GM12801 (cell line): Measurements from ENCODE around the gene PPP1R3G.

ENCODE experiments used
- TF ChIP-seq, protein P1 (sequence below): IDR thresholded peaks from one replicate; pipeline ENCODE4 v1.5.1; 2011; ENCODE audit warnings: control low read depth; ENCODE audit not compliant: insufficient read length; ENCODE audit errors: extremely low read depth

The PPP1R3G gene

DNA sequence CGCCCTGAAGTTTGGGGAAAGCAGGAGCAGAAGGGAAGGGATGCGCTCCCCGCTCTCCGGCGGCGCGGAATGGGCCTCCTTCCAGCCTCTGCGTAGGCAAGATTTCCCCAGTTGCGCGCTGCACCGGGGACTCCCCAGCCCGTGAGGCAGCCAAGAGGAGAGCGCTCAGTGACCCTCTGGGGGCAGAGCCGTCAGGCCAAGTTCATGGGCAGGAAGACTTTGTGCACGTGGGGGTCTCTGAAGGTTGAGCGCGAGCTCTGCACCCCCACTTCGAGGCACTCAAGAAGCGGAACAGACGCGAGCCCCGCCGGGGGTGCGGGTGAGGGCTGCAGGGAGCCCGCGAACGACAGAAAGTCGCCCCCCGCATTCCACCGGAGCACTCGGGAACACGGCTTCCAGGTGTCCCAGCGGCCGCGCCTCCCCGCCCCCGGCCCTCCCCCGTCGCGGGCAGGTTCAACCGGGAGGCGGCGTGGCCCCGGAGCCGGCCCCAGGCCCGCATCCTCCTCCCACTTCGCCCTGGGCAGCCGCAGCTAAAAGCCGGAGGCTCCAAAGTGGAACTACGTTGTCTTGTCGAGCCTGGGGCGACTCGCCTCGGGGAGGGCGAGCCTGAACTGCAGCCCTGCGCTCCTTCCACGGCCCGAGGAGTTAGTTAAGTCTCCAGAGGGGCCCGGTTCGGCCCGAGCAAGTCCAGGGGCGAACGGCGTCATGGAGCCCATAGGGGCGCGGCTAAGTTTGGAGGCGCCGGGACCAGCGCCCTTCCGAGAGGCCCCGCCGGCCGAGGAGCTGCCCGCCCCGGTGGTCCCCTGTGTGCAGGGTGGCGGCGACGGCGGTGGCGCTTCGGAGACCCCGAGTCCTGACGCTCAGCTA is at the start of gene PPP1R3G:
TSS of gene PPP1R3G (plus strand) at position 561 of the 867 bp plus-strand sequence. CDS start at position 706, 145 bp downstream.
- TF ChIP-seq, protein P1, sequence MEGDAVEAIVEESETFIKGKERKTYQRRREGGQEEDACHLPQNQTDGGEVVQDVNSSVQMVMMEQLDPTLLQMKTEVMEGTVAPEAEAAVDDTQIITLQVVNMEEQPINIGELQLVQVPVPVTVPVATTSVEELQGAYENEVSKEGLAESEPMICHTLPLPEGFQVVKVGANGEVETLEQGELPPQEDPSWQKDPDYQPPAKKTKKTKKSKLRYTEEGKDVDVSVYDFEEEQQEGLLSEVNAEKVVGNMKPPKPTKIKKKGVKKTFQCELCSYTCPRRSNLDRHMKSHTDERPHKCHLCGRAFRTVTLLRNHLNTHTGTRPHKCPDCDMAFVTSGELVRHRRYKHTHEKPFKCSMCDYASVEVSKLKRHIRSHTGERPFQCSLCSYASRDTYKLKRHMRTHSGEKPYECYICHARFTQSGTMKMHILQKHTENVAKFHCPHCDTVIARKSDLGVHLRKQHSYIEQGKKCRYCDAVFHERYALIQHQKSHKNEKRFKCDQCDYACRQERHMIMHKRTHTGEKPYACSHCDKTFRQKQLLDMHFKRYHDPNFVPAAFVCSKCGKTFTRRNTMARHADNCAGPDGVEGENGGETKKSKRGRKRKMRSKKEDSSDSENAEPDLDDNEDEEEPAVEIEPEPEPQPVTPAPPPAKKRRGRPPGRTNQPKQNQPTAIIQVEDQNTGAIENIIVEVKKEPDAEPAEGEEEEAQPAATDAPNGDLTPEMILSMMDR, result no peak

DNA sequence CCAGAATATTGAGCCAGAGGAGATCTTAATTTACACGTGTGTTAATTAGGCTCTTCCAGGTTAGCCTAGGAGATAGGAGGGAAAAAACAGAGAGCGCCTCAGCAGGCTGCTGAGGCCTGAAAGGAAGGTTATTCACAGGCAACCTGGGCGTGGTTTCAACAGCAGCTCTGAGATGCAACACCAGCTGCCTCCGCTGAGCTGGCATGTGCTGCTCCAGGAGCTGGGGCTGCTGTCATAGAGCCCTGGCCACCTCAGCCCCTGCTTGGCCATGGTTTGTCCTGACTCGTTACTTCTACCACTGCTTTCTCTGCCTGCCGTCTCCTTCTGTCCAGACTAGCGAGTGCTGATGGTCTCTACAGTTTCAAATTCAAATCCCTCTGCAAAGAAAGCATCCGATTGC is 48.9 kb upstream of the PPP1R3G start:
- TF ChIP-seq, protein P1, result no peak

DNA sequence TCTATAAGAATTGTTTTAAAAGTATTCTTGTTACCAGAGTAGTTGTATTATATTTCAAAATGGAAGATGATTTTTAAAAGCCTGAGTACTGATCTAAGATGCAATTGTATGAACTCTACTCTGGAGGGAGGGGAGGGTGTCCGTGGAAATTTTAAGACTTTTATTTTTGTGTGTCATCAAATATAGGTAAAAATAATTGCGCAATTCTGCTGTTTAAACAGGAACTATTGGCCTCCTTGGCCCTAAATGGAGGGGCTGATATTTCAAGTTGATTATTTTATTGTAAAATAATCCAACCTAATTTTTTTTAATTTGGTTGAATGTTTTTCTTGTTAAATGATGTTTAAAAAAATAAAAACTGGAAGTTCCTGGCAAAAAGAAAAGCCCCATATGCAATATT is 43.2 kb upstream of the PPP1R3G start:
- TF ChIP-seq, protein P1, result no peak

DNA sequence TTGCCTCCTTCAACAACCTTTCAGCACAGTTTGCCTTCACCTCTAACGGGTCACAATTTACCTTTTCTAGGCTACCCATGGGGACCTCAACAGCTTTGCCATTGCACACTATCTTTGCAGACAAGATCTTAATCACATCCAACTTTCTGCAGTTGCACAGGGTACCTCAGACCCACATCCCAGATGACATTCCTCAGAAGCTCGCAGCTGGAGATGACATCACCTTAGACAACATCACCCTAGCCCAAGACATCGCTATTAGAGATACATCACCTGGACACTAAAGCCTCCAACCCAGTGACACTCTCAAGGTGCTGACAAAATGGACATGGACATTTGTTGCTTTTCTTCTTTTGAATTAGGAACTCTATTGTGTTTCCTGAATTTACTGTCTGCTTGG is 42.7 kb upstream of the PPP1R3G start:
- TF ChIP-seq, protein P1, result no peak

DNA sequence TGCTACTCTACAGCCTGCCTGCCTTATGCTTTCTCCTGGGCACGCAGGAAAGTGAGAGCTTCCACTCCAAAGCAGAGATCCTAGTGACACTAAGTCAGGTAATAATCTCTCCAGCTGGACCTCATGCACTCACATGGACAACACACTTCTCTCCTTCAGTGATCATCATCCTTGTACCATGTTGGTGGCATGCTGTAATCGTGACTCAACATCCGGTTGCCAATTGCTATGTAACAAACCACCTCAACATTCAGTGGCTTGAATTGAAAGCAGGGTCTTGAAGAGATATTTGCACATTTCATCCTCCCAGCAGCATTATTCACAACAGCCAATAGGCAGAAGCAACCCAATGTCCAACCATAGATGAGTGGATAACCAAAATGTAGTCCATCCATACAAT is 40.3 kb upstream of the PPP1R3G start:
- TF ChIP-seq, protein P1, result no peak

DNA sequence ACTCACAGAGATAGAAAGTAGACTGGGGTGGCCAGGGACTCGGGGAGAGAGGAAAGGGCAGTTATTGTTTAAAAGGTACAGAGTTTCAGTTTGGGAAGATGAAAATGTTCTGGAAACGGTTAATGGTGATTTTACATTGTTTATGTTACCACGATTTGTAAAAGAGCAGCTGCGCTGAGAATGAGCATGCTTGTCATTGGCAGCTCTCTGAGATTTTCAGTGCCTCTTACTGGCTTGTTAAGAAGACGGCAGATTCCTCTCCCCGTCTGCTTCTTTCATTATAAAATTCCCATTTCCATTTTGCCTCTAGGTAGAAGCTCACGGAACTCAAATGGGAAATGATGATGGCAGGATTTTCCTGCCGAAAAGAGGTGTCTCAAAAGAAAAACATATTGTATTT is 39.7 kb upstream of the PPP1R3G start:
- TF ChIP-seq, protein P1, result no peak

DNA sequence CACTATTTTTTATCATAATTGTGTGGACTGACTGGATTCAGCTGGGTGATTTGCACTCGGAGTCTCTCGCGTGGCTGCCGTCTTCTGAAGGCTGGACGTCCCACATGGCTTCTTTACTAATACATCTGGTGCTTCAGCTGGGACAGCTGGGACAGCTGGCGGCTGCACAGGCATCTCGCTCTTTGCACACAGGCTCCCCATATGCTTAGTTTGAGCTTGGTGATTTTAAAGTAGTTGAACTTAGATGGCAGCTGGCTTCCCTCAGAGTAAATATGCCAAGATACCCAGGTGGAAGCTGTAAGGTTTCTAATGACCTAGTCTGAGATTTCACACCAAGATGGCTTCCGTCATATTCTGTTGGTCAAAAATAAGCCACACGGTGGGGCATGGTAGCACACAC is 38.7 kb upstream of the PPP1R3G start:
- TF ChIP-seq, protein P1, result no peak
